ENCODE results near the gene ICAM2. TPM values are rescaled to one million over a fixed set of nuclear protein-coding genes. Genes with fewer than 3 reads are reported as not detected.
A peak's percentile ranks its signal among the peaks of the same experiment; 100 is the strongest.
"Not testable (repeated sequence)": the region's sequence is repeated elsewhere in the genome, so short reads cannot be mapped to it uniquely, and the experiment has no call there.

Gene ICAM2
- total RNA-seq, 1 experiment from 2014 or later = not detected

DNA sequence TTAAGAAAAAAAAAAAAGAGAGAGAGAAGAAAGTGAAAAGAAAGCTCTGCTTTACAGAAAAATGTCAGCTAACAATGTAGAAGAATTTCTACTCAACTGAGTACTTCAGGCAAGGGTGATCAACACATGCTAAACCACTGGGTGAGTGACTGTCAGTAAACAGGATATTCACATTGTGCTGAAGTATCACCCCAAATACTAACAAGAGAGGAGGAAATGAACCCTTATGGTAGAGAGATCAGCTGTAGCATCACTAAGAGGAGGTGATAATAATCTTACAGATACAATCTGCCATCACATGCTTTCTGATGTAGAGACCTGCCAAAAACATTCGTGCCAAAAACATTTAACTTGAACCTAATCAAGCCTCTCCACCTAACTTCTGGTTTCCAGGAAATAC lies 30.7 kb upstream of the ICAM2 start:
- in situ Hi-C loops (cut with HindIII; ENCODE audit: low pct_unique_long_range_greater_than_20kb, low sequenced_read_pairs) = no loop called here
- DNase-seq (ENCODE audit: low read depth) = no peak

DNA sequence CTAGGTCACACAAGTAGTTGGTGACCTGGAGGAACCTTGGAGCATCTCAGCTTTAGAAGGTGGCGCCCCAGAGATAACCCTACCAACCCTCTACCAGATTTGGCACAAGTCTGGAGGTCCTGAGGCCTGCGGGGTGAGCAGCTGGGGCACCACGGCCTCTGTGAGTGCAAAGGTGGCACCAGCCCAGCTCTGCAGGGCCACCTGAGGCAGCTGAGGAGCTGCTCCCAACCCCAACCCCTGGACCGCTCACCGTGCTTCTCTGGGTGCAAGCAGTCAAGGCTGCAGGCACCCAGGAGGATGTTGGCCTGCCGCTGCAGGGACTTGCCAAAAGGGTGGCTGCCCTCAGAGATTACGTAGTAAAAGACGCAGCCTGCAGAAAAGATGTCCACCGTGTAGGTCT lies 28.4 kb upstream of the ICAM2 start:
- no peak for DNase-seq (ENCODE audit: low read depth)
- in situ Hi-C loops (cut with HindIII; ENCODE audit: low pct_unique_long_range_greater_than_20kb, low sequenced_read_pairs) = no loop called here

DNA sequence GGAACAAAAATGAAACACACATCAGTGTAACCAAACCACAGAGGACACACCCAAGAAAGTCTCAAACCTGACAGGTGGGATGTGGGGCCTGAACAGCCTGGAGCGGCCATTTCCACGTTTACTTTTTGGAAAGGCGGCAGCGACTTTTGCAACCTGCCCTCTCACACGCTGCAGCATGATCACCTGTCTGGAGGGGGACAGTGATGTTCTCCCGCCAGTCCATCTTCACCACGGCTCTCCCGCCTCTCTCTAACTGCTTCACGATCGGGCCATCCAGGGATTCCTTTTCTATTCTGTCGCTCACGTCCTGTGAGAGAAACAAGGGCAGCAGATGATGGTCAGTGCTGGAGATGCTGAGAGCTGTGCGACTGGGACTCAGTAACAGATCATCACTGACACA lies 24.7 kb upstream of the ICAM2 start:
- in situ Hi-C loops (cut with HindIII; ENCODE audit: low pct_unique_long_range_greater_than_20kb, low sequenced_read_pairs) = no loop called here

DNA sequence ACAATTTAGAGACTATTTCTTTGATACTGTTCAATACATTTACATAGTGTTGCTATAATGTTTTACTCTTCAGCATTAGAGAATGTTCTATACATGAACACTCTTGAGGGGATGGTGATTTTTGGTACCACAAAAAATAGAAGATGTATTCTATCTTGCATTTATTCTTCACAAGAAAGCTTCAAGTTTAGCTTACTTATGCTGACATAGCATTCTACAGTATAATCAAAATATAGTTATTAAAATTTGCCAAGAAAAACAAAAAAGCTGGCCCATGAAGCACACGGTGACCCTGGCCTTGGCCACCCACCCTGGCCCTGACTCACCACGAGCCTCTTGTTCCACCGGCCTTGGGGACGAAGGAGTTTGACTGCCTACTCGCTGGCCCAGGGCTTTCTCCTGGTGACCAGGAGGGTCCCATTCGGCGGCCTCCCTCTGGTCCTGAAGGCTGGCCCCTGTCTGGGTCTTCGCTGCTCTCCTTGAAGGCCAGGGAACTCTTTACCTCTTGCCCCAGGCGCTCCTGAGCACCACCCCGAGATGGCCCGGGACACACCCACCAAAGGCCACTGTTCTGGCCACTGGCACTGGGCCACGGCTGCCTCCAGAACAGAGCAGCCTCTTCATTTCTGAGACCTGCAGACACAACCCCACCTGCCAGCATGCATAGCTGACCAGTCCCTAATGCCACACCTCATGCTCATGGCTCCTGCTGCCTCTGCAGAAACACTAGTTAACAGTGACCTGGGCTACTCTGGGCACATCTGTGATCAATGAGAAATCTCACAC lies 22.5 kb upstream of the ICAM2 start:
- in situ Hi-C loops (cut with HindIII; ENCODE audit: low pct_unique_long_range_greater_than_20kb, low sequenced_read_pairs) = no loop called here
- DNase-seq (ENCODE audit: low read depth) = no peak

More for the DNA sequence above, 24.7 kb upstream of the ICAM2 start:
- DNase-seq (ENCODE audit: low read depth) = no peak

DNA sequence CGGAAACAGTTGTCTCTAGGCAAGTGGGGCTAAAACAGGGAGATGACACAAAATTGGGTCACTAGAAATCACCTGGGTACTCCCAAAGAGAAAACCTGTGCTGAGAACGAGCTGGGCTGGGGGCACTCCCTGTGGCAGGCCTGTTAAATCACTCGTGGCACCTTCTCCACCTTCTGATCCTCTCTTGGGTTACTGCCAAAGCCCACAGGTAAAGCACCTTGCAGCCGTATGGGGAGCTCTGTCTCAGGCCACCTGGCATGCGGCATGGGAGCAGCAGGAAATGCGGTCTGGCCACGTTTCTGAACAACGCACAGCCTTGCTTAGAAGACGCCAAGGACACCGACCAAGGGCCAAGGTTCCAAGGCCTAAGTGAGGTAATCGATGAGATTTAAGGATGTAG lies 21.5 kb upstream of the ICAM2 start:
- DNase-seq (ENCODE audit: low read depth) = no peak
- in situ Hi-C loops (cut with HindIII; ENCODE audit: low pct_unique_long_range_greater_than_20kb, low sequenced_read_pairs) = no loop called here

DNA sequence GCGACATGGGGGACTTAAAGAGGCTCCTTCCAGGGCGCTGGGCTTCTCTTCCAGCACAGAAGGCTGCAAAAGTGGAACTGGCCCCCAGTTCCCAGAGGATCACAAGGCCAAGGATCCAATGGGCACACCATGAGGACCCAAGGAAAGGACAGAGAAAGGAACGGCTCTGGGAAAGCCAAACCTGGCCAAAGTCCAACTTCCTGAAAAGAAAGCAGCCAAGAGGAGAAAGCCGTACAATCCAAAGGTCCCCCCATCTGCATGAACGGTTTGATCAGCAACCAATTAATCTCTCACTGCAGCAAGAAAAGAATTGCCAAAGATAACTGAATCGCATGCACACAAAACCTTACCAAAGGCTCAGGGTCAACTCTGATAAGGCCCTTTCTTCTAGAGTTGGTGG lies 19.8 kb upstream of the ICAM2 start:
- DNase-seq (ENCODE audit: low read depth) = no peak
- in situ Hi-C loops (cut with HindIII; ENCODE audit: low pct_unique_long_range_greater_than_20kb, low sequenced_read_pairs) = no loop called here

DNA sequence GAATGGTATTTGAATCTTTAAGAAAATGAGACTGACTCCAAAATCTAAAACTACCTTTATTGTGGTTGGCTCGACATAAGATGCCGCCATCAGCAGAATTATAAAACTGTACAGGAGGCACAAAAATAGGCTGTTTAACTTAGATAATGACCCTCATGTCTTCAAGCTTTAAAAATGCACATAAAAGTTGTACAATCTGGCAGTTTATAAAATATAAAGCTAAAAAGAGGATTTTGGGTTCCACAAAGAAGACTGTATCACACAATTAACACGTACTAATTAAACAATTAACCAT lies 18.6 kb upstream of the ICAM2 start:
- DNase-seq (ENCODE audit: low read depth) = no peak
- in situ Hi-C loops (cut with HindIII; ENCODE audit: low pct_unique_long_range_greater_than_20kb, low sequenced_read_pairs) = no loop called here

DNA sequence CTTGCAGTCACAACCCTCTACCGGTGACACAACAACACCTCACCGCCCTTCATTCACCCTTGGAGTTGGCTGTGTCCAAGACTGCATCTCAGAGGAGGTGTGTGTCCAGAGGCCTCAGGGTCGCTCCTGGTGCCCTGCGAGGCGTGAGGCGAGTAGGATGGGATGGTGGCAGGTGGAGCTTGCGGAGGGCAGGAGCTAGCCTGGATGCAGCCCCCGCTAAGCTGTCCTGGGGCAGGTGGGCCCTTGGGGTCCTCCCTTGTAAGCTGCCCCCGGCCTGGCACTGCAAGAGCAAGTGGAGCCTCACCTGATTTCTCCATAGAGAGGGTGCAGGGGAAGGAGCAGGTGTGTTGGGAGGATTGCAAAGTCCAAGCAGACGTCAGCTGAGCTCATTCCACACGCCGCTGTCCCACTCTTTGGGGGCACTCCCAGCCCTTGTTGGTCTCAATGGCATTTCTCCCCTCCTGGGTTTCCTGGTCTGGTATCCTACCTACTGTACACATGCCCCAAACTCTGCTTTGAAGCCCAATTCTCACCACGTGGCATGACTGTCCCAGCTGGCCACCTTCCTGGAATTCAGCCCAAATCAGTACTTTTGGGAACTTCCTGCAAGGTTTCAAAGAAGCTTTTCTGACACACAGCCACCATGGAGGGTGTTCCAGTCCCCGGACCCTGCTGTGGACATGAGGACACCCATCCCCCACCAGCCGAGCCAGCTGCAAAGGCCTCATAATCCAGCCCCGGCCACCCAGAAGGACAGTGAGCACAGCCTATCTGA lies 18.1 kb upstream of the ICAM2 start:
- no peak for DNase-seq (ENCODE audit: low read depth)
- in situ Hi-C loops (cut with HindIII; ENCODE audit: low pct_unique_long_range_greater_than_20kb, low sequenced_read_pairs) = no loop called here

DNA sequence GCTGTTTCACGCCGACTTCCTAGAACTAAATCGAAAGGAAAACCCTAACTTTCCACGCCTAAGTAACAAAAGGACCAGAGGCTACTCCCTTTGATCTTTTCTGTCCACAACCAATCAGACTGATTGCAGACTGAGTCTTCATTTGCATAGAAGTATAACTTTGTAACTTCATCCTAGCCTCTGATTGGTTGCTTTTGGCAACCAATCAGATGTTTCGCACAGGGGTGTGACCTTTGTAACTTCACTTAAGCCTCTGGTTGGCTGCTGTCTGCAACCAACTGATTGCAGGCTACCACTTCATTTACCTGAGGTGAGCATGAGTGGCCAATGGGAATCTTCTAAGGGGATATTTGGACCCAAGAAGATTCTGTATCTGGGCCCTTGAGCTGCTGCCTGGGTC lies 17.4 kb upstream of the ICAM2 start:
- peak; percentile 79 for DNase-seq (ENCODE audit: low read depth)
- in situ Hi-C loops (cut with HindIII; ENCODE audit: low pct_unique_long_range_greater_than_20kb, low sequenced_read_pairs) = no loop called here

DNA sequence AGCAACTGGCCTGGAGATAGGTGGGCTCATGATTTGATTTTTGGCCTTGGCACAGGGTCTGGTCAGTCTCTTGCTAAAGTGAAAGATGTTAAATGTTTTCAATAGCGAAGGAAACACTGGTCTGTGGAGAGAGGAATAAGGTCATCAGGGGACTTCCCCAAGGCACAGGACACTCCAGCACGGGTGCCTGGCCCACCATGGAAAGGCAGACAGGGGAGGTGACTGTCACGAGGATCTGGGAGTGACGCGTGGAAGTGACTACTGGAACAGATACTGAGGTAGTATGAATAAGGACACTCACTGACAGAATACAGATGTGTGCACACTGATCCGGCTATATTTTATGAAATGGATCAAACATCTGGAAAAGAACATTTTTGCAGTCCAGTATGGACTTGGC lies 16.7 kb upstream of the ICAM2 start:
- no peak for DNase-seq (ENCODE audit: low read depth)
- in situ Hi-C loops (cut with HindIII; ENCODE audit: low pct_unique_long_range_greater_than_20kb, low sequenced_read_pairs) = no loop called here

DNA sequence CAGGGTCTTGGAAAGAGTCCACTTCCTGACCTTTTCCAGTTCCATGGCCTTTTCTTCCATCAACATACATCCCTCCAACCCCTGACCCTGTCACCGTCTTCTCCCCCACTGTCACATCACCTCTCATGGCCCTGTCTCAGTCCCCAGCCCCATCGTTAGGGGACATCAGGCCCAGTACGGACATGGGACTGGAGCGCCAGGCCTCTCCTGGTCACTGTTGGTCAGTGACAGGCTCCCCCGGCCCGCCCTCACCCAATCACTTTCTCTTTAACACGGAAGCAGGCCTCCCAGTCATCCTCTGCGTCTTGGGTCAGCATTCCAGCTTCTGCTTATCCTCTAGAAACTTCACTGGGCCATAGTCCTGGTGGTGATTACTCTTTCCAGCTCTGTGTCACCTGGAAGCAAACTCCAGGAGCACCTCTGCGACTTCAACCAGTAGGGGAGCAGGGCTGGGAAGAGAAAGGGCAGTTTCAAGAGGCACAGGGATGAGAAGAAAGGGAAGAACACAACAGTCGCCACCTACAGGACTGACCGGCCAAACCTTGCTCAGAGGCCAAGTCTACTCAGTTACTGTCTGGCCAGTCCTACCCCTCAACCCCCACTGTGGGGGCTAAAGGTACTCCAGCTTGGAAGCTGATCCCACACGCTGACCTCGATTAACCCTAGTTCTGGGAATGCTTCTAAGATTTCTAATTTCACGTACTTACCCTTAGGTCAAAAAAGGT lies 15.9 kb upstream of the ICAM2 start:
- DNase-seq (ENCODE audit: low read depth) = no peak
- in situ Hi-C loops (cut with HindIII; ENCODE audit: low pct_unique_long_range_greater_than_20kb, low sequenced_read_pairs) = no loop called here

DNA sequence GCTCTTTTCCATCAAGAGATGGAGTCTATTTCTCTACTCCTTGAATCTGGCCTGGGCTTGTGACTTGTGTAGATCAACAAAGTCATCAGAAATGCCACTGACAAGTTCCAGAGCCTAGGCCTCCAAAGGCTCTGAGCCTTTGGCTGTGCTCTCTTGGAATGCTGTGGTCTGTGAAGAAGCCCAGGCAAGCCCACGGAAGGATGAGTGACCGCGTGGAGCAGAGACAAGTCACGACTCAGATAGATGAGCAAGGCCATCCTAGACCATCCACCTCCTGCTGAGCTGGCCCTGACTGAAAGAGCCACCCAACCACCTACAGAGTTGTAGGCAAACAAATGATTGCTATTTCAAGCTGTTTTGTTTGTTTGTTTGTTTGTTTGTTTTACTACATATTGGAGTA lies 11.6 kb upstream of the ICAM2 start:
- in situ Hi-C loops (cut with HindIII; ENCODE audit: low pct_unique_long_range_greater_than_20kb, low sequenced_read_pairs) = no loop called here
- no peak for DNase-seq (ENCODE audit: low read depth)

DNA sequence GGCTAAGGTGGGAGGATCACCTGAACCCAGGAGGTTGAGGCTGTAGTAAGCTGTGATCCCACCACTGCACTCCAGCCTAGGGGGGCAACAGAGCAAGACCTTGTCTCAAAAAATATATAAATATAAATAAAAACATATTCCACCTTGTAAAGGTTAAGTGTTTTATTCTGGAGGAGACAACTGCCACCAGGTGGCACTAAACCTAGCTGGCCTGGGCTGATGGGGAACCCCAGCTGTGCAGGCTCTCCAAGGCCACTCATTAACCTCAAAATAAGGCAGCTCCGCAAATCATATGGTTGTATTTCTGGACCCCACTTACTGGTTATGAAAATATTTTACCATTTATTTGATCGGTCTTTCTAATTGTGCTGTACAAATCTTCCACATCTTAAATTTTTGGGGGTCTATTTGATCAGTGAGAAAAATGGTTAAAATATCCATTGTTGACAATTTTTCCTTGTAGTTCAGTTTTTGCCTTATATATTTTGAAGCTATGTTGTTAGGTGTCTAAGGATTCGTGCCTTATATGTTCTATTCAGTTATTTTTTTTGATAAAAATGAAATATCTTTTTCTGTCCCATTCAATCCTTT lies 8.5 kb upstream of the ICAM2 start:
- in situ Hi-C loops (cut with HindIII; ENCODE audit: low pct_unique_long_range_greater_than_20kb, low sequenced_read_pairs) = no loop called here
- no peak for DNase-seq (ENCODE audit: low read depth)

DNA sequence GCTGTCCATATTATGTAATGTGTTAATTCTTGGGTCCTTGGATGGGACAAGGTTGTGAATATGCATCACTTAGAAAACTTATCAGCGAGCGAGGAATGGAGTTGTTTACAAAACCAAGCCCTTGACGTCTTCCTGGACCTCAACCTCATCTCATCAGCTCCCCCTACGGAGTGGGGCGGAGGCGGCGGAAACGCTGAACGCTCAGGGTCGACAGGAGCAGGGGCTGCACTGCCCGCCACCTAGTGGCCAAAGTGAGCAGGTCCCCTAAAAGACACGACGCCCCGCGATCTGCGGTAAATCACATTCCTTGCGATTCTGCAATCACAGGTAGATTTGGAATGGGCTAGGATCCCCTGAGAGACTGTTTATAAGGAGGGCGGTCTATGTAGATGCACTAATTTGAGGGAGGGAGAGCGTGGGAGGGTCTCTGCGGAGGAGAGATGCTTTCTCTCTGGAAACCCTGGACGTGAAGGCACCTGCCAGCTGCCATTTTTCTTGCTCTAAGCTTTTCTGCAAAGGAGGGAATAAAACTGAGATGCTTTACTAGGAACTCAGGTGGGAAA lies 5.4 kb upstream of the ICAM2 start:
- in situ Hi-C loops (cut with HindIII; ENCODE audit: low pct_unique_long_range_greater_than_20kb, low sequenced_read_pairs) = no loop called here
- peak; percentile 49 for DNase-seq (ENCODE audit: low read depth)

DNA sequence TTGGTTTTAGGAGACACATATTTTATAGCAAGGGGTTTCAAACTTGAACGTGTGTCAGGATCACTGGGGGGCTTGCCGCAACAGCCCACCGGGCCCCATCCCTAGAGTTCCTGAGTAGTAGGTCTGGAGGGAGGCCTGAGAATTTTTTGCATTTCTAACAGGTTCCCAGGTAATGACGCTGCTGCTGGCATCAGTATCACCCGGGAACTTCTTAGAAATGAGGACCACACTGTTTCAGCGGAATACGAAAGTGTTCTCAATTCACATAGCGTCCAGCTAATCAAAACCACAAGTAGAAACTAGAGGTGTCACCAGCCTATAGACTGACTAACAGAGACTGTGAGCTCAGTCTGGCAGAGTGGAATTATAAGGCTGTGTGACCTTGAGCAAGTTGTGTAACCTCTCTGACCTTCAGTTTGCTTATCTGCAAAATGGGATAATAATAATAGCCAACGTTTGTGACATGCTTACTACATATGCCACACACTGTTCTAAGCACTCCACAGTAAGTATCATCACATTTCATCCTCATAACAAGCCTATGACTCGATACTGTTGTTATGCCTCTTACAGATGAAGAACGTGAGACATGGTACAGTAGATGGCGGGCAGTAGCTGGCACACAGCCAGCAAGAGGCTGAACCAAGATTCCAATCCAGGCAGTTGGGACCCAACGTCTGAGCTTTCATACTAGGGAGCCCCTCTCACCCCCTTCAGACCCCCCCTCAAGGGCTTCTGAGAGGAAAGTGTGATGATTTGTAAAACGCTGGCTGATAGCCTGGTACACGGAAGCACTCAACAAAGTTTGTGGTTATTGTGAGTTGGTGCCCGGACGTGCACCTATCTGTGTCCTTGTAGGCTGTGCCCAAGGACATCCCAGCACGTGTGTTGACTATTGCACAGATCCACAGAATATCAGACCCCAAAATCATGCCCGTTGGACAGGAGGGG lies 4.6 kb upstream of the ICAM2 start:
- no peak for DNase-seq (ENCODE audit: low read depth)
- in situ Hi-C loops (cut with HindIII; ENCODE audit: low pct_unique_long_range_greater_than_20kb, low sequenced_read_pairs) = no loop called here

DNA sequence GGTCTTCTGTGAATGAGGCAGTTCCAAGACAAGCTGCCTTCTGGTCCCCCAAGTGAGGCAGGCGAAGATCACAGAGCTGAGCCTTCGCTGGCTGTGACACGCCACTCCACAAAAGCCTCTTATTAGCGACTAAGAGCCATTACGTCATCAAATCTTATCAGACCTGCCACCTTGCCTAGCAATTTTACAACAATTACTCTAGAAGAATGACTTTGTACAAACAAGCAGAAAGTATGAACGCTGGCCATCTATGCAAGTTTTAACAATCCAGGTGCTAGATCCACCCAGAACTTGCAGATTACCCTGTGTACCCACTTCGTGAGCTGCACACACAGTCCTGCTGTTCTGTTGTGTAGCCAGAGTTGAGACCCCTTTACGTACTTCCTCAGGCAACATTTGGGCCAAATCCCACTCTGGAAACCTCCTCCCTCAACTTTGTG lies 3.8 kb upstream of the ICAM2 start:
- DNase-seq (ENCODE audit: low read depth) = no peak
- in situ Hi-C loops (cut with HindIII; ENCODE audit: low pct_unique_long_range_greater_than_20kb, low sequenced_read_pairs) = no loop called here

DNA sequence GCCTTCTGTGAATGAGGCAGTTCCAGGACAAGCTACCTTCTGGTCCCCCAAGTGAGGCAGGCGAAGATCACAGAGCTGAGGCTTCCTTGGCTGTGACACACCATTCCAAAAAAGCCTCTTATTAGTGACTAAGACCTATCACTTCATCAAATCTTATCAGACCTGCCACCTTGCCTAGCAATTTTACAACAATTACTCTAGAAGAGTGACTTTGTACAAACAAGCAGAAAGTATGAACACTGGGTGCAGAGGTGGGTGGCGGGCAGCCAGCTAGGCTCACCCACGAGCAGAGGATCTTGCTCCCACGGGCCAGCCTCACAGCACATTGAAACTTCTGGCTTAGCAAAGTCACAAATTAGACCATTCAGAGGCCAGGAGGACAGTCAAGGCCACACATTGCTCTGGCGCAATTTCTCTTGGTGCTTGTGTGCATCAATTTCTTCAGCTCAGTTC lies 2.2 kb upstream of the ICAM2 start:
- in situ Hi-C loops (cut with HindIII; ENCODE audit: low pct_unique_long_range_greater_than_20kb, low sequenced_read_pairs) = no loop called here
- DNase-seq (ENCODE audit: low read depth) = no peak

DNA sequence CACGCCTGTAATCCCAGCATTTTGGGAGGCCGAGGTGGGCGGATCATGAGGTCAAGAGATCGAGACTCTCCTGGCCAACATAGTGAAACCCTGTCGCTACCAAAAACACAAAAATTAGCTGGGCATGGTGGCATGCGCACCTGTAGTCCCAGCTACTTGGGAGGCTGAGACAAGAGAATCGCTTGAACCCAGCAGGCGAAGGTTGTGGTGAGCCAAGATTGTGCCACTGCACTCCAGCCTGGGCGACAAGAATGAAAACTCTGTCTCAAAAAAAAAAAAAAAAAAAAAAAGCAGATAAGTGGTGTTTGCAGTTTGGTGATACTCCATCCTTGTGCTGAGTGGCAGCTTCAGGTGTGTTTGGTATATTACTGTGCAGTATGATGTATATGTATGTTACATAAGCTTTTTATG lies 877 bp downstream of the ICAM2 start:
- DNase-seq (ENCODE audit: low read depth); in situ Hi-C loops (cut with HindIII; ENCODE audit: low pct_unique_long_range_greater_than_20kb, low sequenced_read_pairs): not testable (repeated sequence)

Measured in Caki2 (cell line).